HG03558 (cell line): ENCODE measurements around the gene ANKS3.

Experiments used
- ATAC-seq: cut with Tn5 transposase; IDR thresholded peaks from one replicate; pipeline ENCODE4 v1.9.1; 2021; ENCODE audit warnings: moderate number of reproducible peaks; ENCODE audit not compliant: unreplicated experiment; ENCODE audit errors: extremely low read depth

The ANKS3 gene

GRCh38 chr16:4698321-4699045 lies 35.6 kb downstream of the ANKS3 start:
- no peak for ATAC-seq

GRCh38 chr16:4697848-4698291 lies 36.2 kb downstream of the ANKS3 start:
- ATAC-seq = no peak

GRCh38 chr16:4696905-4697847 lies 36.9 kb downstream of the ANKS3 start:
- ATAC-seq = no peak

- no peak for ATAC-seq
Measured at GRCh38 chr16:4696172-4696904, 37.7 kb downstream of the ANKS3 start.

GRCh38 chr16:4695473-4696171 lies 38.4 kb downstream of the ANKS3 start:
- ATAC-seq = no peak

- no peak for ATAC-seq
Measured at GRCh38 chr16:4694642-4695451, 39.2 kb downstream of the ANKS3 start.

GRCh38 chr16:4693956-4694641 lies 40.0 kb downstream of the ANKS3 start:
- no peak for ATAC-seq

GRCh38 chr16:4693296-4693955 lies 40.6 kb downstream of the ANKS3 start, which contains the start of gene NUDT16L1:
Gene NUDT16L1, plus strand, starts transcription at chr16:4693562. Its CDS starts 165 bp downstream, at chr16:4693727.
- ATAC-seq = peak; percentile 89

GRCh38 chr16:4692460-4693295 lies 41.4 kb downstream of the ANKS3 start:
- peak; percentile 2 for ATAC-seq

GRCh38 chr16:4691666-4692412 lies 42.2 kb downstream of the ANKS3 start:
- no peak for ATAC-seq

- ATAC-seq = no peak
Measured at GRCh38 chr16:4690946-4691665, 43.0 kb downstream of the ANKS3 start.

- ATAC-seq = no peak
Measured at GRCh38 chr16:4689864-4690704, 44.0 kb downstream of the ANKS3 start.

GRCh38 chr16:4689091-4689671 lies 44.9 kb downstream of the ANKS3 start:
- ATAC-seq = no peak

- ATAC-seq = no peak
Measured at GRCh38 chr16:4688674-4689045, 45.4 kb downstream of the ANKS3 start.
